K562 (cell line): ENCODE results near the gene USP28. TPM values are rescaled to one million over a fixed set of nuclear protein-coding genes. Genes with fewer than 3 reads are reported as not detected.
A peak's percentile ranks its signal among the peaks of the same experiment; 100 is the strongest.
"Not testable (repeated sequence)": the region's sequence is repeated elsewhere in the genome, so short reads cannot be mapped to it uniquely, and the experiment has no call there.

Source experiments
- ATAC-seq: fragments of 200-7000 bp; cut with Tn5 transposase; 3 replicates; pipeline ENCODE4 v1.9.1; 2020; ENCODE audit warnings: moderate library complexity
- BruUV-seq: library from RNA; stranded (reverse); fragments of 400-500 nt; replicated peaks from 2 replicates; lab custom pipeline; 2021; lab: Mats Ljungman, UMichigan
- CTCF ChIA-PET: fragments of 300-600 bp; formaldehyde crosslinking; extraction: SDS; loops from one replicate; lab custom pipeline; 2021; ENCODE audit warnings: low intra/inter-chr PET ratio; lab: Yijun Ruan, JAX
- POLR2A ChIA-PET: fragments of 300-600, 350-650 bp; sonication (Branson Sonifier 250); formaldehyde crosslinking; extraction: SDS; loops from one replicate; lab custom pipeline; 2021; ENCODE audit warnings: antibody characterized with exemption, inconsistent platforms; lab: Yijun Ruan, JAX
- DNase-seq, 4 experiments: peaks; one replicate each; pipeline versions ENCODE4 v3.0.0 to v3.0.0-alpha.2; 2011 to 2018; ENCODE audit warnings: low spot score in 3 of 4, mixed read lengths in 3 of 4; ENCODE audit errors: extremely low read depth in 1 of 4
- FAIRE-seq: peaks from 2 replicates; lab custom pipeline; 2011; peaks lifted over from hg19 to GRCh38; lab: Jason Lieb, UNC
- H2AFZ ChIP-seq: 2 replicates; pipeline ENCODE4 v1.6.0; 2011; ENCODE audit warnings: low read depth, low read length, control low read depth, inconsistent platforms
- H3K27ac ChIP-seq: fragments of 200-600 bp; 3 replicates; pipeline ENCODE4 v1.8.0; 2011; ENCODE audit warnings: low read depth, mild to moderate bottlenecking, control low read depth, inconsistent platforms, low read length, moderate library complexity, mixed read lengths; ENCODE audit errors: extremely low read depth
- H3K27me3 ChIP-seq, 2 experiments: fragments of 300-600 bp in 1 of 2; 2 replicates in 1 of 2; 3 replicates in 1 of 2; pipeline versions ENCODE4 v1.6.0 to v1.8.0; 2011; ENCODE audit warnings: inconsistent platforms in 2 of 2, low read length in 2 of 2, mild to moderate bottlenecking in 1 of 2, mixed read lengths in 1 of 2, moderate library complexity in 1 of 2; ENCODE audit not compliant: control insufficient read depth in 2 of 2, insufficient read depth in 2 of 2
- H3K36me3 ChIP-seq: fragments of 300-600 bp; 3 replicates; pipeline ENCODE4 v1.8.0; 2011; ENCODE audit warnings: mild to moderate bottlenecking, low read length, inconsistent platforms; ENCODE audit not compliant: control insufficient read depth, insufficient read depth
- H3K4me1 ChIP-seq, 2 experiments: fragments of 200-600 bp in 1 of 2; replicated peaks in 1 of 2; 2 replicates in 1 of 2; 3 replicates in 1 of 2; pipeline versions ENCODE4 v1.5.1 to v1.8.0; 2011; ENCODE audit warnings: inconsistent platforms in 2 of 2, low read length in 2 of 2, mild to moderate bottlenecking in 1 of 2, mixed read lengths in 1 of 2, moderate library complexity in 1 of 2; ENCODE audit not compliant: control insufficient read depth in 2 of 2, insufficient read depth in 2 of 2
- H3K4me2 ChIP-seq: 2 replicates; pipeline ENCODE4 v1.6.1; 2011; ENCODE audit warnings: low read length, control low read depth, inconsistent platforms, mixed read lengths; ENCODE audit not compliant: insufficient read depth
- H3K4me3 ChIP-seq: fragments of 200-600 bp; sonication (generic), shearing (Covaris generic); 2 replicates; pipeline ENCODE4 v1.5.1; 2016; ENCODE audit warnings: control low read depth, inconsistent platforms
- H3K79me2 ChIP-seq: fragments of 200-600 bp; 3 replicates; pipeline ENCODE4 v1.8.0; 2011; ENCODE audit warnings: low read length, inconsistent platforms; ENCODE audit not compliant: control insufficient read depth, insufficient read depth
- H3K9ac ChIP-seq, 2 experiments: 2 replicates each; pipeline versions ENCODE4 v1.6.0 to v1.6.1; 2011; ENCODE audit warnings: low read depth in 2 of 2, low read length in 2 of 2, control low read depth in 1 of 2, inconsistent platforms in 1 of 2, mild to moderate bottlenecking in 1 of 2, mixed read lengths in 1 of 2; ENCODE audit not compliant: insufficient read depth in 1 of 2
- H3K9me1 ChIP-seq: one replicate; pipeline ENCODE4 v1.6.0; 2011; ENCODE audit warnings: inconsistent platforms, mild to moderate bottlenecking, low read length, moderate library complexity; ENCODE audit not compliant: control insufficient read depth, insufficient read depth
- H3K9me3 ChIP-seq: replicated peaks from 2 replicates; pipeline ENCODE4 v1.5.1; 2011; ENCODE audit warnings: low read depth, low read length, inconsistent platforms; ENCODE audit not compliant: control insufficient read depth, insufficient read depth
- H4K20me1 ChIP-seq: replicated peaks from 2 replicates; pipeline ENCODE4 v1.6.1; 2011; ENCODE audit warnings: low read length, inconsistent platforms, mixed read lengths; ENCODE audit not compliant: control insufficient read depth, insufficient read depth
- TAF1 ChIP-seq: IDR thresholded peaks from 2 replicates; pipeline ENCODE4 v1.6.1; 2011; ENCODE audit warnings: mild to moderate bottlenecking, low read length, moderate library complexity; ENCODE audit not compliant: insufficient read depth, control insufficient read depth, severe bottlenecking; ENCODE audit errors: extremely low read depth
- ZNF232 ChIP-seq: sonication (generic); formaldehyde crosslinking; IDR thresholded peaks from 2 replicates; pipeline ENCODE4 v1.8.0; 2022; ENCODE audit warnings: mild to moderate bottlenecking, missing genetic modification reagents
- WGBS: fragments of 100-300 bp; shearing (Covaris generic); methylation state at CpG from one replicate; pipeline ENCODE4 v1.1.6; 2016; ENCODE audit warnings: low coverage, mixed read lengths; ENCODE audit not compliant: insufficient coverage; ENCODE audit errors: missing lambda C conversion rate; 5-methylcytosine and 5-hydroxymethylcytosine counted together
- in situ Hi-C: fragments of 300-500 bp; cut with MboI; formaldehyde crosslinking; loops from 4 replicates; pipeline ENCODE4 v1.15.0; 2018; ENCODE audit warnings: inconsistent platforms, mixed read lengths
- intact Hi-C: fragments of 100-400 bp; cut with micrococcal nuclease; formaldehyde crosslinking; loops from 2 replicates; pipeline ENCODE4 v1.14.2; 2022
- polyA plus RNA-seq, 8 experiments: library from polyadenylated mRNA; depleted of rRNA in 4 of 8; stranded (reverse) in 5 of 8; unstranded in 3 of 8; fragments of >200 nt; fragmentation: Nextera tagmentation in 2 of 8; fragmentation: Illumina TruSeq in 1 of 8; extraction: Ambion mirVana in 2 of 8; extraction: Trizol in 1 of 8; gene quantifications; 2 replicates each; pipeline versions ENCODE4 v1.2.1 to v1.2.3, GENCODE V29; 2011 to 2014; ENCODE audit warnings: inconsistent platforms in 1 of 8, missing spikeins in 1 of 8
- total RNA-seq, 7 experiments: library from RNA; depleted of rRNA in 6 of 7; stranded (reverse); fragments of >200 nt in 6 of 7; fragmentation: Illumina TruSeq in 2 of 7; extraction: Trizol in 2 of 7; gene quantifications; 2 replicates each; pipeline versions ENCODE4 v1.2.1 to v1.2.3, GENCODE V29; 2011 to 2021; ENCODE audit warnings: low replicate concordance in 1 of 7

The USP28 gene
- total and polyA plus RNA-seq, 9 of the 15 experiments (the other 6 are each of a cell fraction or from before 2014, with no cell fraction given), result 3.7 to 42.7 (median 20.3) TPM

- POLR2A ChIA-PET, result no interaction called here
- intact Hi-C loops, result no loop called here
These were observed 85.6 kb downstream of the USP28 start for GRCh38 chr11:113789675-113790320.

GRCh38 chr11:113789016-113789415 is 86.4 kb downstream of the USP28 start:
- CTCF ChIA-PET, H3K9ac ChIP-seq, H2AFZ ChIP-seq, H3K4me1 ChIP-seq, H3K27ac ChIP-seq, H3K9me1 ChIP-seq, ATAC-seq, BruUV-seq, FAIRE-seq, POLR2A ChIA-PET, H3K4me2 ChIP-seq, H3K9me3 ChIP-seq, DNase-seq, in situ Hi-C loops, intact Hi-C loops, H3K36me3 ChIP-seq, H4K20me1 ChIP-seq, H3K79me2 ChIP-seq, H3K4me3 ChIP-seq: not testable (repeated sequence)
- H3K27me3 ChIP-seq, result peaks cover 25 to 39% of the 10 kb centered on the region in 2 experiments; a peak in 4 of 5 replicates
- WGBS, result 20% methylated on average over 21 of the region's 22 CpGs

More at GRCh38 chr11:113789675-113790320, 85.6 kb downstream of the USP28 start:
- no peak for DNase-seq
- no peak overlapping the region for H3K9ac ChIP-seq
- H3K27me3 ChIP-seq, result peaks cover 20 to 39% of the 10 kb centered on the region in 2 experiments; a peak in 4 of 5 replicates
- H3K4me1 ChIP-seq, result 0 out of 5 replicates have a peak, but pooled peaks cover 0 to 5% of the 10 kb centered on the region in 2 experiments
- peak; percentile 20; the same call in 2 of the 3 replicates for ATAC-seq
- no peak overlapping the region for H2AFZ ChIP-seq
- WGBS, result 45% methylated on average over 31 of the region's 35 CpGs
- H3K36me3 ChIP-seq, result no peaks in the 10 kb centered on the region
- no peak for FAIRE-seq
- no peaks in the 10 kb centered on the region for H3K9me3 ChIP-seq
- no TSS peak for BruUV-seq
- H4K20me1 ChIP-seq, result no peaks in the 10 kb centered on the region
- in situ Hi-C loops, result no loop called here
- H3K4me3 ChIP-seq, result no peak overlapping the region
- no peak overlapping the region for H3K27ac ChIP-seq
- TF ChIP-seq ZNF232 (CRISPR knock-in tag) (no peak), TAF1 (no peak)
- no peak overlapping the region for H3K4me2 ChIP-seq
- H3K79me2 ChIP-seq, result no peaks in the 10 kb centered on the region
- H3K9me1 ChIP-seq, result no peaks in the 10 kb centered on the region
- CTCF ChIA-PET, result no interaction called here
